ES-I3 (cell line): Measurements from ENCODE around the gene RINL.
"Not testable (repeated sequence)": the region's sequence is repeated elsewhere in the genome, so short reads cannot be mapped to it uniquely, and the experiment has no call there.

Experiments used
- H3K36me3 ChIP-seq: 2 replicates; pipeline ENCODE4 v1.6.1; 2013; ENCODE audit warnings: mild to moderate bottlenecking, low read length, control low read depth, moderate library complexity; ENCODE audit not compliant: insufficient read depth
- H3K4me1 ChIP-seq: 2 replicates; pipeline ENCODE4 v1.6.1; 2013; ENCODE audit warnings: mild to moderate bottlenecking, control low read depth, low read length; ENCODE audit not compliant: insufficient read depth
- H3K9ac ChIP-seq: 2 replicates; pipeline ENCODE4 v1.6.1; 2013; ENCODE audit warnings: low read depth, mild to moderate bottlenecking, low read length, moderate library complexity
- H3K9me3 ChIP-seq: 2 replicates; pipeline ENCODE4 v1.6.1; 2013; ENCODE audit warnings: mild to moderate bottlenecking, low read length, moderate library complexity; ENCODE audit not compliant: control insufficient read depth, insufficient read depth

RINL gene

GRCh38 chr19:38898788-38899446 is 20.8 kb upstream of the RINL start:
- 0 out of 2 replicates have a peak, but pooled peaks cover 5% of the 10 kb centered on the region for H3K4me1 ChIP-seq
- H3K9ac ChIP-seq = peak overlapping the region; percentile 78; the same call in 1 of the 2 replicates

GRCh38 chr19:38894968-38895367 is 16.9 kb upstream of the RINL start:
- Histone ChIP-seq H3K9me3 (no peaks in the 10 kb centered on the region), H3K4me1 (0 out of 2 replicates have a peak, but pooled peaks cover 5% of the 10 kb centered on the region), H3K9ac (no peak overlapping the region), H3K36me3 (no peaks in the 10 kb centered on the region)

More at GRCh38 chr19:38898788-38899446, 20.8 kb upstream of the RINL start:
- Histone ChIP-seq H3K9me3 (no peaks in the 10 kb centered on the region), H3K36me3 (no peaks in the 10 kb centered on the region)

DNA sequence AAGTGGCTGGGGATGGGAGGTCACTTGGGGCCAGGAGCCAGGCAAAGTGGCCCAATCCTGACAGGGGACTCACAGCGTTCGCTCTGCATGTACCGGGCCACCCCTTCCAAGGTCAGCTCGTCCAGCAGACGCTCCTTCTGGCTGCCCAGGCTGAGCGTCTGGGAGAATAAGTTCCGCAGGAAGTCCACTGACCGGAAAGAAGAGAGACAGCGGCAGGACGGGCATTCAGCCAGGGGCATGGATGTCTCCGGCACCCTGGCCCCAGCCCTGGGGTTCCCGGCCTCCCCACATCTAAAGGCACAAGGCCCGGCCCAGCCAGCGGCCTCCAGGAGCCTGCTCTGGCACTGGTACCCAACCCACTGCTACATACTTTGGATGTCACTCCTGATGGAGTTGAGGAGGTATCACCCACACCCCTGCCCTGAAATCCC is 15.3 kb upstream of the RINL start:
- H3K9ac ChIP-seq = no peak overlapping the region
- no peaks in the 10 kb centered on the region for H3K36me3 ChIP-seq
- H3K4me1 ChIP-seq = 0 out of 2 replicates have a peak, but pooled peaks cover 4% of the 10 kb centered on the region
- no peaks in the 10 kb centered on the region for H3K9me3 ChIP-seq

GRCh38 chr19:38892841-38893240 is 14.8 kb upstream of the RINL start:
- Histone ChIP-seq H3K9ac (no peak overlapping the region), H3K9me3 (no peaks in the 10 kb centered on the region), H3K36me3 (no peaks in the 10 kb centered on the region), H3K4me1 (no peaks in the 10 kb centered on the region)

- Histone ChIP-seq H3K9ac (no peak overlapping the region), H3K9me3 (no peaks in the 10 kb centered on the region), H3K36me3 (no peaks in the 10 kb centered on the region), H3K4me1 (no peaks in the 10 kb centered on the region)
These were observed 13.7 kb upstream of the RINL start for GRCh38 chr19:38891771-38892170.

- Histone ChIP-seq H3K36me3 (no peaks in the 10 kb centered on the region), H3K4me1 (no peaks in the 10 kb centered on the region), H3K9ac (no peak overlapping the region), H3K9me3 (no peaks in the 10 kb centered on the region)
These were observed 12.6 kb upstream of the RINL start for GRCh38 chr19:38890686-38891085.

DNA sequence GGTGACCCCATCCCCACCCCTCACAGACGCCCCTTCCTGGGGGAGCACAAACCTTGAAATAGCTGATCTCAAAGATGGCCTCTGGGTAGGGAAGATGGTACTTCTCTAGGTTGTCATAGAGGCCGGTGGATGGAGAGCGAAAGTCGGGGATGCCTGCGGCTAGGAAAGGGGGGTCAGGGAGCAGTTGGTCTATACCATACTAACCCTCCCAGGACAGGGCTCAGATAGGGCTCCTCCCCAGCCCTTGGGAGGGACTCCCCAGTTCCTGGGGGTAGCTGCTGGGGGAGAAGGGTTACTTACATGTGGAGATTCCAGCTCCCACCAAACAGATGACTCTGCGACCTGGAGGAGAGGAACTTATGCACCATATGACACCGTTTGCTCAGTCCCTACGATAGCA is 11.7 kb upstream of the RINL start:
- H3K36me3 ChIP-seq = no peaks in the 10 kb centered on the region
- no peak overlapping the region for H3K9ac ChIP-seq
- H3K9me3 ChIP-seq = no peaks in the 10 kb centered on the region
- H3K4me1 ChIP-seq = no peaks in the 10 kb centered on the region

GRCh38 chr19:38888876-38889275 is 10.8 kb upstream of the RINL start:
- H3K36me3 ChIP-seq = no peaks in the 10 kb centered on the region
- no peak overlapping the region for H3K9ac ChIP-seq
- no peaks in the 10 kb centered on the region for H3K9me3 ChIP-seq
- no peaks in the 10 kb centered on the region for H3K4me1 ChIP-seq

DNA sequence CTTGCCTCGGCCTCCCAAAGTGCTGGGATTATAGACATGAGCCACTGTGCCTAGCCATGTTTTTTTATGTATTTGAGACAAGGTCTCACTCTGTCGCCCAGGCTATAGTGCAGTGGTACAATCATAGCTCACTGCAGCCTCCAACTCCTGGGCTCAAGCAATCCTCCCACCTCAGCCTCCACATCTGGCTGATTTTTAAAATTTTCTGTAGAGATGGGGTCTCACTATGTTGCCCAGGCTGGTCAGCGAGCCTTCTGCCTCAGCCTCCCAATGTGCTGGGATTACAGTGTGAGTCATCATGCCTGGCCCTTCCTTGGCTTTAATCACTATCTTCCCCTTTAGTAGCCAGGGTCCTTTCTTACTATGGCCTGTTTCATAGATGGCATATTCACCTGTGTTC is 6.6 kb upstream of the RINL start:
- not testable (repeated sequence) for H3K4me1 ChIP-seq, H3K36me3 ChIP-seq

DNA sequence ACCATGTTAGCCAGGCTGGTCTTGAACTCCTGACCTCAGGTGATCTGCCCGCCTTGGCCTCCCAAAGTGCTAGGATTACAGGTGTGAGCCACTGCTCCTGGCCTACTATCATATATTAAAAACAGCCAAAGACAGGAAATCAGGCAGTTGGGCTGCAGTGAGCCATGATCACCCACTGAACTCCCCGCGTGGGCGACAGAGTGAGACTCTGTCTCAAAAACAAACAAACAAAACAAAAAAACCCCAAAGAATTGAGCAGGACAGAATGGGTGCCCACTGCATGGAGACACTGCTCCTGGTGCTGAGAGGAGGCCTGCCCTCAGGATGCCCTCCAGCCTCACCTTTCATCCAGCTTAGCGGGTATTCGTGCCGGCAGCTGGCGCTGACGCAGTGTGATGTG is 5.2 kb upstream of the RINL start:
- Histone ChIP-seq H3K9me3 (no peaks in the 10 kb centered on the region), H3K4me1 (peaks cover 5% of the 10 kb centered on the region), H3K36me3 (no peaks in the 10 kb centered on the region), H3K9ac (no peak overlapping the region)

More for the DNA sequence above, 6.6 kb upstream of the RINL start:
- H3K9me3 ChIP-seq, H3K9ac ChIP-seq: not testable (repeated sequence)

DNA sequence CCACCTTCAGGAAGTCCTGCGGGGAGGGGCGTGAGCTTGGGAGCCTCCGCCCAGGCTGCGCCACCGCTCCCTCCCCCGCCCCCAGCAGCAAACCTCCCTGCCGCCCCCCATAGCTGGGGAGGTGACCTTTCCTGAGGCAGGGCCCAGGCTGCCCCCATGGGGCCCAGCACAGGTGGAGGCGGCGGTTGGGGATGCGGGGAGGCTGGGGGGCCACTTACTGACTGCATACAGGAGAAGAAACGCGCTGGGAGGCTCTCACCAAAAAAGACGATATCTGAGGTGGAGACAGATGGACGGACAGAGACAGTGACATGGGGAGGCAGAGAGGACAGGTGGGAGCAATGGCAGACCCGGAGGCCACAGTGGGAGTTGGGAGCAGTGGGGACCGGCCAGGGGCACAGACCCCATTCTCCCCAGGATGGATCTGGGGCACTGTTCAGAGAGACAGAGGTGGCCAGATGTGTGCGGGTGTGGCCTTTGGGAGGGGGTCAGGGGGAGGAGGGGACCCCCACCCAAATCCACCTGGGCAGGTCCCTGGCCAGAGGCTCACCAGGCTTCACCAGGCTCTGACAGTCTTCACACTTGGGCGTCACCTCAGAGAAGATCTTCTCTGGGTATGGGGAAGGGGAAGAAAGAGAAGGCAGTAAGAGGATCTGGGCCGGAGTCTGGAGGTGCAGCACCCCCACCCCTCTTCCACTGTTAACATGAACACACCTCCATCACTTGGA is 3.0 kb upstream of the RINL start:
- Histone ChIP-seq H3K9ac (no peak overlapping the region), H3K36me3 (no peaks in the 10 kb centered on the region), H3K9me3 (no peaks in the 10 kb centered on the region), H3K4me1 (peaks cover 7% of the 10 kb centered on the region)

- no peak overlapping the region for H3K9ac ChIP-seq
- no peaks in the 10 kb centered on the region for H3K9me3 ChIP-seq
- H3K36me3 ChIP-seq = no peaks in the 10 kb centered on the region
- H3K4me1 ChIP-seq = peaks cover 7% of the 10 kb centered on the region
These were observed 2.2 kb upstream of the RINL start for GRCh38 chr19:38880076-38880881.

DNA sequence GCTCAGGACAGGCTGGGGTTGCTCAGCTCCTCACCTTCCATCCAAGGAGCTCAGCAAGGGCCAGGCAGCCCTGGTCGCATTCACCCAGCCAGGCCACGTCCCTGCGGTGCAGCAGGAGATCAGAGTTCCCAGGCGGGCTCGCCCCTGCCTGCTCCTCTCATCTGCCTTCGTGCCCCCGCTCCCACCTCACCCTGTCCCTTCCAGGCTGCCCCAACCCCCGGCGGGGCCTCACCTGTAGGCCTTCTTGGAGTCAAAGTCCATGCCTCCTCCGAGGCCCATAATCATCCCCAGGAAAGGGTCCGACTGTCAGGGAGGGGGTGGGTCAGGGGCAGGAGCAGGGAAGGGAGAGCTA is 1.3 kb upstream of the RINL start:
- H3K9ac ChIP-seq = no peak overlapping the region
- peaks cover 7% of the 10 kb centered on the region for H3K4me1 ChIP-seq

DNA sequence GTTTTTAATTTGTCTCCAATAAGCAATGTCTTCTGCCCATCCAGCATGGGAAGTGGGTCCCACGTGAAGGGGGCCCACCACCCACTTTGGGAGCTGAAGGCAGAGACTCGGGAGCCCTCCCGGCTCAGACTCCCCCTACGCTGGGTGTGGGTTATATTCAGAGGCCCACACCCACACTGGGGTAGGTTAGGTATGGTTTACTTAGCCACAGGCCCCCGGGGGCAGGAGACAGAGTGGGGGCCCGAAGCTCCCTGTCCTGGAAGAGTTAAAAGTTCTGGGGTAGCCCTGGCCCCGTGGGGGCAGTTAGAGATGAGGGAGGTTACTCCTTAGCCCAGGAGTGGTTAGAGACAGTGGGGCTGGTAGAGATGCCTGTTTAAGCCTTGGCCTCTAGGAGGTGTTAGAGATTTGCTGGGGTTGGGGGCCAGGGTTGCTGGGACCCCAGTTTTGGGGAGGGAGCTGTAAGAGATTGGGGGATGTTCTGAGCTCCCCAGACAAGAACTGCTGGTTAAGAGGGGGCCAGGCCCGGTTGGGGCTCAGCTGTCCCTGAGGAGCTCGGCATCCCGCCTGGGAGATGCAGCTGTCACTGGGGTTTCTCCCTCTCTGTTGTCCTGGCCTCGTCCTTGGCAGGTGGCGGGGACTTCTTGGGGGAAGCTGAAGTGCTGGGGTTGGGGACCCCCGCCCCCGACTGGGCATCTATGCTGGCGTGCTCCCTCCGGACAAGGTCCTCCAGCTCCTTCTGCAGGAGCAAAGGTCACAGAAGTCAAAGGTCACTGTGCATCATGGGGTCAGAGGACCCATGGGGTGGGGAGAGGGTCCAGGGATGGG is 712 bp upstream of the RINL start:
- no peaks in the 10 kb centered on the region for H3K36me3 ChIP-seq
- peak overlapping the region; percentile 45; the same call in 1 of the 2 replicates for H3K9ac ChIP-seq
- peaks cover 7% of the 10 kb centered on the region for H3K4me1 ChIP-seq
- no peaks in the 10 kb centered on the region for H3K9me3 ChIP-seq

More for the DNA sequence above, 1.3 kb upstream of the RINL start:
- Histone ChIP-seq H3K9me3 (no peaks in the 10 kb centered on the region), H3K36me3 (no peaks in the 10 kb centered on the region)
